Stimulated activated memory B cell treated with anti-CD40 and anti-IgM and Interleukin-4, amounts not matched to agents 10 μg/mL and 1 μg/mL and 100 μg/mL, for 72 hours (primary cell): ENCODE data around the gene PSMC3.
A peak's percentile ranks its signal among the peaks of the same experiment; 100 is the strongest.
"Not testable (repeated sequence)": the region's sequence is repeated elsewhere in the genome, so short reads cannot be mapped to it uniquely, and the experiment has no call there.

Source experiments
- ATAC-seq: fragments of 150-1000 bp; cut with Tn5 transposase; 2 replicates; pipeline ENCODE4 v1.10.0; 2021
- H3K27ac Mint-ChIP-seq: one replicate; pipeline ENCODE4 v1.8.0; 2022; ENCODE audit warnings: mild to moderate bottlenecking, mixed read lengths
- H3K27me3 Mint-ChIP-seq: one replicate; pipeline ENCODE4 v1.8.0; 2022; ENCODE audit warnings: mixed read lengths
- H3K36me3 Mint-ChIP-seq: one replicate; pipeline ENCODE4 v1.8.0; 2022; ENCODE audit warnings: mixed read lengths
- H3K4me1 Mint-ChIP-seq: one replicate; pipeline ENCODE4 v1.8.0; 2022; ENCODE audit warnings: mixed read lengths
- H3K4me3 Mint-ChIP-seq: one replicate; pipeline ENCODE4 v1.8.0; 2022; ENCODE audit warnings: mild to moderate bottlenecking, moderate library complexity, mixed read lengths
- H3K9me3 Mint-ChIP-seq: one replicate; pipeline ENCODE4 v1.8.0; 2022; ENCODE audit warnings: mixed read lengths

The PSMC3 gene

GRCh38 chr11:47426062-47426956, at the start of gene PSMC3:
PSMC3 (minus strand) TSS chr11:47426439; CDS start chr11:47426279, 160 bp downstream.
- ATAC-seq: peak; percentile 97
- H3K27me3 Mint-ChIP-seq: no peaks in the 10 kb centered on the region
- peak within 1 kb of the TSS; percentile 97 for H3K27ac Mint-ChIP-seq
- peak within 1 kb of the TSS; percentile 91 for H3K4me3 Mint-ChIP-seq
- peaks cover 25% of the 10 kb centered on the region for H3K4me1 Mint-ChIP-seq
- H3K9me3 Mint-ChIP-seq: no peaks in the 10 kb centered on the region
- H3K36me3 Mint-ChIP-seq: peaks cover 41% of the 10 kb centered on the region

- Mint-ChIP-seq H3K4me3 (no peak overlapping the region), H3K4me1 (peaks cover under 1% of the 10 kb centered on the region), H3K9me3 (no peaks in the 10 kb centered on the region), H3K36me3 (peaks cover 81% of the 10 kb centered on the region), H3K27ac (no peak overlapping the region), H3K27me3 (no peaks in the 10 kb centered on the region)
- no peak for ATAC-seq
Measured at GRCh38 chr11:47470671-47471070, 44.4 kb upstream of the PSMC3 start.

GRCh38 chr11:47469361-47470179, 43.3 kb upstream of the PSMC3 start:
- no peak for ATAC-seq
- H3K27ac Mint-ChIP-seq: peak overlapping the region; percentile 61

GRCh38 chr11:47468598-47469214, 42.5 kb upstream of the PSMC3 start:
- peak overlapping the region; percentile 61 for H3K27ac Mint-ChIP-seq
- H3K36me3 Mint-ChIP-seq: peaks cover 68% of the 10 kb centered on the region
- no peak overlapping the region for H3K4me3 Mint-ChIP-seq
- ATAC-seq: no peak
- H3K9me3 Mint-ChIP-seq: no peaks in the 10 kb centered on the region
- peaks cover 7% of the 10 kb centered on the region for H3K4me1 Mint-ChIP-seq
- H3K27me3 Mint-ChIP-seq: no peaks in the 10 kb centered on the region

More at GRCh38 chr11:47469361-47470179, 43.3 kb upstream of the PSMC3 start:
- no peak overlapping the region for H3K4me3 Mint-ChIP-seq
- peaks cover 7% of the 10 kb centered on the region for H3K4me1 Mint-ChIP-seq
- no peaks in the 10 kb centered on the region for H3K27me3 Mint-ChIP-seq
- H3K36me3 Mint-ChIP-seq: peaks cover 77% of the 10 kb centered on the region
- H3K9me3 Mint-ChIP-seq: no peaks in the 10 kb centered on the region

GRCh38 chr11:47467357-47467756, 41.1 kb upstream of the PSMC3 start:
- Mint-ChIP-seq H3K9me3 (no peaks in the 10 kb centered on the region), H3K27me3 (no peaks in the 10 kb centered on the region), H3K36me3 (peaks cover 55% of the 10 kb centered on the region), H3K4me3 (no peak overlapping the region), H3K27ac (peak overlapping the region; percentile 61), H3K4me1 (peaks cover 7% of the 10 kb centered on the region)
- no peak for ATAC-seq

GRCh38 chr11:47466701-47467250, 40.5 kb upstream of the PSMC3 start:
- peak overlapping the region; percentile 61 for H3K27ac Mint-ChIP-seq
- H3K27me3 Mint-ChIP-seq: no peaks in the 10 kb centered on the region
- ATAC-seq: no peak
- peaks cover 51% of the 10 kb centered on the region for H3K36me3 Mint-ChIP-seq
- no peaks in the 10 kb centered on the region for H3K9me3 Mint-ChIP-seq
- peaks cover 7% of the 10 kb centered on the region for H3K4me1 Mint-ChIP-seq
- no peak overlapping the region for H3K4me3 Mint-ChIP-seq

- Mint-ChIP-seq H3K27ac (no peak overlapping the region), H3K4me3 (no peak overlapping the region), H3K27me3 (no peaks in the 10 kb centered on the region), H3K4me1 (peaks cover 7% of the 10 kb centered on the region), H3K9me3 (no peaks in the 10 kb centered on the region), H3K36me3 (peaks cover 48% of the 10 kb centered on the region)
- no peak for ATAC-seq
Measured at GRCh38 chr11:47466201-47466600, 40.0 kb upstream of the PSMC3 start.

- no peak for ATAC-seq
- Mint-ChIP-seq H3K4me3 (no peak overlapping the region), H3K36me3 (peaks cover 42% of the 10 kb centered on the region), H3K27ac (peak overlapping the region; percentile 8), H3K9me3 (no peaks in the 10 kb centered on the region), H3K27me3 (no peaks in the 10 kb centered on the region), H3K4me1 (peaks cover 7% of the 10 kb centered on the region)
Measured at GRCh38 chr11:47464483-47464882, 38.2 kb upstream of the PSMC3 start.

- Mint-ChIP-seq H3K4me1 (peaks cover 7% of the 10 kb centered on the region), H3K4me3 (no peak overlapping the region), H3K36me3 (peaks cover 16% of the 10 kb centered on the region), H3K9me3 (no peaks in the 10 kb centered on the region), H3K27ac (no peak overlapping the region), H3K27me3 (no peaks in the 10 kb centered on the region)
- no peak for ATAC-seq
Measured at GRCh38 chr11:47461876-47462275, 35.6 kb upstream of the PSMC3 start.

GRCh38 chr11:47460571-47461235, 34.5 kb upstream of the PSMC3 start:
- peaks cover 13% of the 10 kb centered on the region for H3K36me3 Mint-ChIP-seq
- peaks cover 7% of the 10 kb centered on the region for H3K4me1 Mint-ChIP-seq
- H3K9me3 Mint-ChIP-seq: no peaks in the 10 kb centered on the region
- no peaks in the 10 kb centered on the region for H3K27me3 Mint-ChIP-seq
- no peak overlapping the region for H3K27ac Mint-ChIP-seq
- no peak overlapping the region for H3K4me3 Mint-ChIP-seq
- no peak for ATAC-seq

- H3K4me3 Mint-ChIP-seq, H3K9me3 Mint-ChIP-seq, H3K27me3 Mint-ChIP-seq, H3K36me3 Mint-ChIP-seq: not testable (repeated sequence)
- H3K4me1 Mint-ChIP-seq: peaks cover 11% of the 10 kb centered on the region
- peak; percentile 92 for ATAC-seq
- peak overlapping the region; percentile 62 for H3K27ac Mint-ChIP-seq
Measured at GRCh38 chr11:47454258-47454671, 28.0 kb upstream of the PSMC3 start.

- H3K4me1 Mint-ChIP-seq: peaks cover 11% of the 10 kb centered on the region
- H3K27ac Mint-ChIP-seq: no peak overlapping the region
- H3K36me3 Mint-ChIP-seq: no peaks in the 10 kb centered on the region
- H3K27me3 Mint-ChIP-seq: no peaks in the 10 kb centered on the region
- no peak for ATAC-seq
- no peak overlapping the region for H3K4me3 Mint-ChIP-seq
- no peaks in the 10 kb centered on the region for H3K9me3 Mint-ChIP-seq
Measured at GRCh38 chr11:47453365-47453764, 27.1 kb upstream of the PSMC3 start.

- no peaks in the 10 kb centered on the region for H3K9me3 Mint-ChIP-seq
- H3K27me3 Mint-ChIP-seq: no peaks in the 10 kb centered on the region
- peaks cover 11% of the 10 kb centered on the region for H3K4me1 Mint-ChIP-seq
- H3K27ac Mint-ChIP-seq: no peak overlapping the region
- H3K4me3 Mint-ChIP-seq: no peak overlapping the region
- no peak for ATAC-seq
- no peaks in the 10 kb centered on the region for H3K36me3 Mint-ChIP-seq
Measured at GRCh38 chr11:47451990-47452389, 25.8 kb upstream of the PSMC3 start.

GRCh38 chr11:47451436-47451835, 25.2 kb upstream of the PSMC3 start:
- no peaks in the 10 kb centered on the region for H3K27me3 Mint-ChIP-seq
- ATAC-seq: no peak
- no peaks in the 10 kb centered on the region for H3K36me3 Mint-ChIP-seq
- no peaks in the 10 kb centered on the region for H3K9me3 Mint-ChIP-seq
- no peak overlapping the region for H3K27ac Mint-ChIP-seq
- no peak overlapping the region for H3K4me3 Mint-ChIP-seq
- H3K4me1 Mint-ChIP-seq: peaks cover 11% of the 10 kb centered on the region
